Measurements from ENCODE around the gene DHX8.

DNA sequence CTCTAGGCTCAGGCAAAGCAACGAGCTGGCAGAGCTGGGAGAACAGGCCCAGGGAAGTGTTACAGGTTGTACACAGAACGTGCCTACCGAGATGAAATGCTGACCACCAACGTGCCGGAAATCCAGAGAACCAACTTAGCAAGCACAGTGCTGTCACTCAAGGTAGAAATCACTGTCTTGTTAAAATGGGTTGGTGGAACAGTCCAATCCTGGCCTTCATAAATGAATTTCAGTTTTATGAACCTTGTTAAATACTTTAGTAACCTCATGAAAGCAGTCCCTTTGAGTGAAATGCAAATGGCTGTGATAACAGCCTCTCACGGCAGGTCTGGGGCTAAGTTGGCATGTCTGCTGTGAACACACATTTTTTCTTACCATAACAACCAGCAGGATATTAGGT is 33.4 kb downstream of the DHX8 start:
- TF ChIP-seq, protein P1, sequence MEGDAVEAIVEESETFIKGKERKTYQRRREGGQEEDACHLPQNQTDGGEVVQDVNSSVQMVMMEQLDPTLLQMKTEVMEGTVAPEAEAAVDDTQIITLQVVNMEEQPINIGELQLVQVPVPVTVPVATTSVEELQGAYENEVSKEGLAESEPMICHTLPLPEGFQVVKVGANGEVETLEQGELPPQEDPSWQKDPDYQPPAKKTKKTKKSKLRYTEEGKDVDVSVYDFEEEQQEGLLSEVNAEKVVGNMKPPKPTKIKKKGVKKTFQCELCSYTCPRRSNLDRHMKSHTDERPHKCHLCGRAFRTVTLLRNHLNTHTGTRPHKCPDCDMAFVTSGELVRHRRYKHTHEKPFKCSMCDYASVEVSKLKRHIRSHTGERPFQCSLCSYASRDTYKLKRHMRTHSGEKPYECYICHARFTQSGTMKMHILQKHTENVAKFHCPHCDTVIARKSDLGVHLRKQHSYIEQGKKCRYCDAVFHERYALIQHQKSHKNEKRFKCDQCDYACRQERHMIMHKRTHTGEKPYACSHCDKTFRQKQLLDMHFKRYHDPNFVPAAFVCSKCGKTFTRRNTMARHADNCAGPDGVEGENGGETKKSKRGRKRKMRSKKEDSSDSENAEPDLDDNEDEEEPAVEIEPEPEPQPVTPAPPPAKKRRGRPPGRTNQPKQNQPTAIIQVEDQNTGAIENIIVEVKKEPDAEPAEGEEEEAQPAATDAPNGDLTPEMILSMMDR (conservative IDR thresholded peaks at IDR 0.05; ENCODE audit: low read depth, low read length), result no peak
- no peak for TF ChIP-seq EZH2 (IDR thresholded peaks at IDR 0.05; ENCODE audit: borderline replicate concordance, low read depth, low read length, poor library complexity, severe bottlenecking)

Measured in A673 (cell line).